WTC11 (cell line): Measurements from ENCODE around the gene TRIM45.

Experiments
- CBFB ChIP-seq: sonication (generic); formaldehyde crosslinking; IDR thresholded peaks from 2 replicates; pipeline ENCODE4 v1.8.1; 2022; ENCODE audit warnings: mild to moderate bottlenecking, low read depth, missing genetic modification reagents
- CTCF ChIP-seq: fragments of 200-600 bp; IDR thresholded peaks from 2 replicates; pipeline ENCODE4 v1.8.0; 2022; ENCODE audit warnings: antibody characterized with exemption
- E2F1 ChIP-seq: sonication (generic); formaldehyde crosslinking; IDR thresholded peaks from 2 replicates; pipeline ENCODE4 v1.8.0; 2022; ENCODE audit warnings: mild to moderate bottlenecking, missing genetic modification reagents
- SOX15 ChIP-seq: fragments of 250-450 bp; sonication (Bioruptor Pico); IDR thresholded peaks from 2 replicates; pipeline ENCODE4 v1.9.0; 2021; ENCODE audit warnings: mild to moderate bottlenecking

- TF ChIP-seq CTCF (no peak), CBFB (no peak), E2F1 (CRISPR knock-in tag) (no peak), SOX15 (no peak)
Measured at GRCh38 chr1:117169871-117170596, 48.5 kb upstream of the TRIM45 start.
